Measurements from ENCODE around the gene ERMARD.

Gene ERMARD

DNA sequence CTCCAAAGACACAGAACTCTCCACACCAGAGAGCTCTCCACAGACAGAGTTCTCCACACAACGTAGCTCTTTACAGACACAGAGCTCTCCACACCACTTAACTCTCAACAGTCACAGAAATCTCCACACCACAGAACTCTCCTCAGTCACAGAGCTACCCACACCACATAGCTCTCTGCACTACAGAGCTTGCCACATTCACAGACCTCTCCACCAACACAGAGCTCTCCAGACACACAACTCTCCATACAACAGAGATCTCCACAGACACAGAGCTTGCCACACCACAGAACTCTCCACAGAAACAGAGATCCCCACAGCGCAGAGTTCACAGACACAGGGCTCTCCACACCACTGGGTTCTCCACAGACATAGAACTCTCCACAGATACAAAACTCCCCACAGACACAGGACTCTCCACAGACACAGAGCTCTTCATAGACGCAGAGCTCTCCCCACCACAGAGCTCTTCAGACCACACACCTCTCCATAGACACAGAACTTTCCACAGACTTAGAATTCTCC is 52.5 kb downstream of the ERMARD start:
- no peak for DNase-seq

DNA sequence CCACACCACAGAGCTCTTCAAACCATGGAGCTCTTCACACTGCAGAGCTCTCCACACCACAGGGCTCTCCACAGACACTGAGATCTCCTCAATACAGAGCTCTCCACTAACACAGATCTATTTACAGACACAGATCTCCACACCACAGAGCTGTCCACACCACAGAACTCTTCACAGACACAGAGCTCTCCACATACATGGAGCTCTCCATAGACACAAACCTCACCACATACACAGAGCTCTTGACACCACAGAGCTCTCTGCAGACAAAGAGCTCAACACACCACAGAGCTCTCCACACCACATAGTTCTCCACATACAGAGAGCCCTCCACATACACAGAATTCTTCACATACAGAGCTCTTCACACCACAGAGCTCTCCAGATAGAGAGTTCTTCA is 53.0 kb downstream of the ERMARD start:
- no peak for DNase-seq

DNA sequence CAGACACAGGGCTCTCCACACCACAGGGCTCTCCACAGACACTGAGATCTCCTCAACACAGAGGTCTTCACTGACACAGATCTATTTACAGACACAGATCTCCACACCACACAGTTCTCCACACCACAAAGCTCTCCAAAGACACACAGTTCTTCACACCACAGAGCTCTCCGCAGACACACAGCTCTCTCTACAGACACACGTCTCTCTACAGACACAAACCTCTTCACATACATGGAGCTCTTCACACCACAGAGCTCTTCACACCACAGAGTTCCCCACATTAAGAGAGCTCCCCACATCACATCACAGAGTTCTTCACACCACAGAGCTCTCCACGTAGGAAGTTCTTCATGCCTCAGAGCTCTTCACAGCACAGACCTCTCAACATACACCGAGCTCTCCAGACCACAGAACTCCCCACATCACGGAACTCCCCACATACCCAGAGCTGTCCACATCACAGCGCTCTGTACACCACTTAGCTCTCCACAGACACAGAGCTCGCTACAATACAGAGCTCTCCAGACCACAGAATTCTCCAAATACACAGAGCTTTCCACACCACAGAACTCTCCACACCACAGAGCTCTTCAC is 53.9 kb downstream of the ERMARD start:
- DNase-seq = no peak

DNA sequence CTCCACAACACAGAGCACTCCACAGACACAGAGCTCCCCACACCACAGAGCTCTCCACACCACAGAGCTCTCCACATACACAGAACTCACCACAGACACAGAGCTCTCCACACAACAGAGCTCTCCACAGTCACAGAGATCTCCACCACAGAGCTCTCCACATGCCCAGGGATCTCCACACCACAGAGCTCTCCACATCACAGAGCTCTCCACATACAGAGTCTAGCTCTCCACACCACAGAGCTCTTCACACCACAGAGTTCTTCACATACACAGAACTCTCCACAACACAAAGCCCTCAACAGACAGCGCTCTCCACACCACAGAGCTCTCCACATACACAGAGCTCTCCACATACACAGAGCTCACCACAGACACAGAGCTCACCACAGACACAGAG is 55.3 kb downstream of the ERMARD start:
- DNase-seq = no peak

DNA sequence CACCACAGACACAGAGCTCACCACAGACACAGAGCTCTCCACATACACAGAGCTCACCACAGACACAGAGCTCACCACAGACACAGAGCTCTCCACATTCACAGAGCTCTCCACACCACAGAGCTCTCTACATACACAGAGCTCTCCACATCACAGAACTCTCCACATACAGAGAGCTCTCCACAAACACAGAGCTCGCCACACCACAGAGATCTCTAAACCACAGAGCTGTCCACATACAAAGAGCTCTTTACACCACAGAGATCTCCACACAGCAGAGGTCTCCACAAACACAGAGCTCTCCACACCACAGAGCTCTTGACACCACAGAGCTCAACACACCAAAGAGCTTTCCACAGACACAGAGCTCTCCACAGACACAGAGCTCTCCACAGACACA is 55.8 kb downstream of the ERMARD start:
- no peak for DNase-seq

DNA sequence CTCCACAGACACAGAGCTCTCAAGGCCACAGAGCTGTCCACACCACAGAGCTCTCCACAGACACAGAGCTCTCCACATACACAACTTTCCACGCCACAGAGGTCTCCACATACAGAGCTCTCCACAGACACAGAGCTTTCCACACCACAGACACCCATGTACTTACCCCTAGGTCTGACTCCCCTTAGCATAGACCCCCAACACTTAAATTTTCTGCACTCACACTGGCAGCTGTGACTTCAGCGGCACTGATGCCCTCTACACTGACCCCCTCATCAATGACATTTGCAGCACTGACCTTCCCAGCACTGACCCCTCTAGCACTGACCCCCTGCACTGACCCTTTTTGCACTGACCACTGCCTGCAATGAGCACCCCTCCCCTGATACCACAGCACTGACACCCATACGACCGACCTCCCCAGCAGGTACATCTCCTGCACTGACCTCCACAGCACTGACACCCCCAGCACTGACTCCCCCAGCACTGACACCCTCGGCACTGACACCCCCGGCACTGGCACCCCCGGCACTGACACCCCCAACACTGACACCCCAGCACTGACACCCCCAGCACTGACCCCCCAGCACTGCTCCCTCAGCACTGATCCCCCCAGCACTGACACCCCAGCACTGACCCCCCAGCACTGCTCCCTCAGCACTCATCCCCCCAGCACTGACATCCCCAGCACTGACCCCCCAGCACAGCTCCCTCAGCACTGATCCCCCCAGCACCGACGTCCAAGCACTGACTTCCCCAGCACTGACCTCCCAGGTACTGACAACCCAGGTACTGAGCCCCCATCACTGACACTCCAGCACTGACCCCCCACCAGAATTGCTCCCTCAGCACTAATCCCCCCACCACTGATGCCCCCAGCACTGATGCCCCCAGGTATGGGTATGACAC is 56.5 kb downstream of the ERMARD start:
- DNase-seq = no peak

DNA sequence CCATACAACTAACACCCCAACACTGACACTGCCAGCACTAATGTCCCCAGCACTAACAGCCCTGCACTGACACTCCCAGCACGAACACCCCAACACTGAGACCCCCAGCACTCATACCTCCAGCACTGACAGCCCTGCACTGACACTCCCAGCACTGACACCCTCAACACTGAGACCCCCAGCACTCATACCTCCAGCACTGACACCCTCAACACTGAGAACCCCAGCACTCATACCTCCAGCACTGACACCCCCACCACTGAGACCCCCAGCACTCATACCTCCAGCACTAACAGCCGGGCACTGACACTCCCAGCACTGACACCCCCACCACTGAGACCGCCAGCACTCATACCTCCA is 57.2 kb downstream of the ERMARD start:
- no peak for DNase-seq

DNA sequence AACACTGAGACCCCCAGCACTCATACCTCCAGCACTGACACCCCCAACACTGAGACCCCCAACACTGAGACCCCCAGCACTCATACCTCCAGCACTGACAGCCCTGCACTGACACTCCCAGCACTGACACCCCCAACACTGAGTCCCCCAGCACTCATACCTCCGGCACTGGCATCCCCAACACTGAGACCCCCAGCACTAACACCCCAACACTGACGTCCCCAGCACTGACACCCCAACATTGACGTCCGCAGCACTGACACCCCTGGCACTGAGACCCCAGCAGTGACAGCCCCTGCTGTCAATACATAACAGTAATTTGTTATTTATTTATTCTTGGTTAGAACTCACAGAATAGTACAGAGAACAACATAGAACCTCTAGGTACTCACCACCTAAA is 58.0 kb downstream of the ERMARD start:
- DNase-seq = no peak

DNA sequence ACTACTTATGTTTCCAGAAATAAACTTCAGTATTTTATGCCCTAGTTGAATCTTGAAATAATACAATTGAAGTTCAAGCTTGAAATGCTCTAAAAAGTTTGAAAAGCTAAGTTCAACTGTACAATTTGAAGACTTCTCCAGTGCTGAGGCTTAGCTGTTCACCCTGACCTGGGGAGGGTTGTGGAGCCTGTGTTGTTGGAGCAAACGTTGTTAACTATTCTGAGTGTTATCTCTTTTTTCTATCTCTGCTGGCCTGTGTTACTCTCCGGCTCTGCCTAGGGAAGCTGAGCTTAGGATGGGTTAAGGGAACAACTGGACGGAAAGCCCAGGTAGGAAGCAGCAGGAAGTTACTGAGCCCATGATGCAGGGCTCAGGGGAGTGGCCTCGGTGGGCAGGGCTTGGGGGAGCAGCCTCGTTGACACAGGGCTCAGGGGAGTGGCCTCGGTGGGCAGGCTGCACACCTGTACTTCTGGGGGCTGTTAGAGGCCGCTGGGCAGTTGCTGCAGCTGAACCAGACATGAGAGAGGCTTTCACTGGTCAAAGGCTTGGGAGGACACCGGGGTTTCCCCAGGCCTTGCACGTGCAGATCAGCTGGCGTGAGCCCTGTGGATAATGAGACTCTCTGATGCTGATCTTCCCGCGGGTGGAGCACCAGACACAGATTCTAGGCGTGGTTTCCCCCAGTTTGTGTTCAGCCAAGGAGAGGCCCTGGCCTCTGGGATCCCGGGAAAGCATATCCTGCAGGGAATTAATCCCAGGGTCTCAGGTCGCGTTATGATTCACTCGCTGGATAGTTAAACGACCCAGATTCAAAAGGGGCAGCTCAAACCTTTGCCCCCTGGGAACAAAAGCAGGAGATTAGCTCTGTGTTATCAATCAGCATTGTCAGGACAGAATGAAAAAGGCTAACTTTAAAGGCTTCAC is 58.9 kb downstream of the ERMARD start:
- DNase-seq = no peak

DNA sequence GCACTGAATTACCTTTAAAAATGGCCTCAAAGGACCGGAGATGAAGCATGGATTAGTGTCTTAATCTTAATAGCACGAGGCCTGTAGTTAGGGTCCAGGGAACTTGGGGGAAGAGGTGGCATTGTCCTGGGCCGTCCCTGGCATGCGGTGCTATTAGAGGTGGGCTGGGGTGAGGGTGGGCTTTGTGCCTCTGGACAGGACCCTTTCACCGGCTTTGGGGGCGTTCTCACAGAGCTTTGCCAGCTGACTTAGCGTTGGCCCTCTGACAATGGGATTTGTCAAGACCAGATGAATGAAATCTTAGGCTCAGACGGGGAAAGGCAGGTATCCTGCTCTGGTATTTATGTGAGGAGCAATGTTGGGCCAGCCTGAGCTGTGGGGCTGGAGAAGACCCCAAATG is 59.6 kb downstream of the ERMARD start:
- DNase-seq = no peak

DNA sequence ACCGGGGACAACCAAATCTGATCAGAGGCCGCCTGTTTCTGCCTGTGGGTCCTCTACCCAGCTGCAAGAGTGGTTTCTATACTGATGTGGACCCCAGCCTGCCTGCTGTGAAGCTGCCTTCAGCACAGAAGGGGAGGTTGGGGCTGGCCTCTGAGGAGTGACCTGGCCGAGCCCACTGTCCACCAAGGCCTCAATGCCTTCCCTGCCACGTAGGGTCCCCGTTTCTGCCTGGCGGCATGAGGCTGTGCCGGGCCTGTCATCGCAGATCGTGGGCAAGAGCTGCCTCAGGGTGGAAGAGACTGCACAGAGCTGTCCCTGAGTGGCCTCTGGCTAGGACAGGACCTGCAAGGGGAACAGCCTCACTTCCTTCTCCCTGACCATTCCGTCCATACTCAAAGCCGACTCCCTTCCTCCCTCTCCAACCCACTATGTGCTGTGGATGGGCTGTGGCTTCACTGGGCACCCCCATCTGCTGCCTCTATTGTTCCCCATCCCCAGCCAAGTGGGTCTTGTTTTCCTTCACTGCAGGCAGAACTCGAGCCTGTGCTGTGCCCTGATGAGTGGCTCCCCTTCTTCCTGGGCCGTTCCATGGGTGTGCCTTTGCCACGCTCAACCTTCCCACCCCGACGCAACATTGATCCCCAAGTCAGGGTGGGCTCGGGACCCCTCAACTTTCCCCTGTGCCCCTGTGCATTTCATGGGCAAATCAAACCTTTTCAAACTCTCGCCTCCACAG is 60.3 kb downstream of the ERMARD start:
- no peak for DNase-seq

DNA sequence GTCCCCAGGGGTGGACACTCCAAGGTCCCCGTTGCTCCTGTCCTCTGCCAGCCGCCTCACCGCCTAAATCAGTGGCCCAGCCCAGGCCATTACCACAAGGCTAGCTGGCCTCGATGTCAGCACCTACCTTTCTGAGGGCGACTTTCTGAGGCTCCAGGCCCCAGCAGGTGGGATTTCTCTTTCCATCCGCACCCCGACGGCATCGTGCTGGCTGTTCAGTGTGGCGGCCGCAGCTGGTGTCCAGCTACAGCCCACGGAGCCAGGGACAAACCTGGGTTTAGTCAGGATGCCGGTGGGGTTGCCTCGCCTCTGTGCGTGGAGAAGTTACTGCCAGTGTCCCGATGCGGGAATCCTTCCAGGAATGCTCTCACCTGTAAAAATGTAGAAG is 60.8 kb downstream of the ERMARD start:
- no peak for DNase-seq

DNA sequence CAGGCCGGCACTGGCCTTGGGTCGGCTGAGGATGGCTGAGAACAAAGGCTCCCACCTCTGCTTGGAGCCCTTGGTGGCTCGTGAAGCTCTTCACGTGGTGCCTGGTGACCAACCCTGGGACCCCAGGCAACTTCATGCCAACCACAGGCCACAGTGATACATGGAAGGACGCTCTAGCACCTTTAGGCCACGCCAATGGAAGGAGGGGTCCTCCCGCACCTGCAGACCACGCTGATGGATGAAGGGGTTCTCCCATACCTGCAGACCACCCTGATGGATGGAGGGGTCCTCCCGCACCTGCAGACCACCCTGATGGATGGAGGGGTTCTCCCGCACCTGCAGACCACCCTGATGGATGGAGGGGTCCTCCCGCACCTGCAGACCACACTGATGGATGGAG is 62.5 kb downstream of the ERMARD start:
- DNase-seq = no peak

DNA sequence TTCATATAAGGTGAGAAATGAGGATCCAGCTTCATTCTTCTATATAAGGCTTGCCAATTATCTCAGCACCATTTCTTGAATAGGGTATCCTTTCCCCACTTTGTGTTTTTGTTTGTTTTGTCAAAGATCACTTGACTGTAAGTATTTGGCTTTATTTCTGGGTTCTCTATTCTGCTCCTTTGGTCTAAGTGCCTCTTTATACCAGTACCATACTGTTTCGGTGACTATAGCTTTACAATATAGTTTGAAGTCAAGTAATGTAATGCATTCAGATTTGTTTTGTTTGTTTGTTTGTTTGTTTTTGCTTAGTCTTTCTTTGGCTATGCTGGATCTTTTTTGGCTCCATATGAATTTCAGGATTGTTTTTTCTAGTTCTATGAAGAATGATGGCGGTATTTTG is 64.6 kb downstream of the ERMARD start:
- no peak for DNase-seq

DNA sequence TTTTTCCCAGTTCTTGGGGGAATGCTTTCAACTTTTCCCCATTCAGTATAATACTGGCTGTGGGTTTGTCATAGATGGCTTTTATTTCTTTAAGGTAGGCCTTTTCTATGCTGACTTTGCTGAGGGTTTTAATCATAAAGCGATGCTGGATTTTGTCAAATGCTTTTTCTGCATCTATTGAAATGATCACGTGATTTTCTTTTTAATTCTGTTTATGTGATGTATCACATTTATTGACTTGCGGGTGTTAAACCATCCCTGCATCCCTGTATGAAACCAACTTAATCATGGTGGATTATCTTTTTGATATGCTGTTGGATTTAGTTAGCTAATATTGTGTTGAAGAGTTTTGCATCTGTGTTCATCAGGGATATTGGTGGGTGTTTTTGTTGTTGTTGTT is 65.6 kb downstream of the ERMARD start:
- no peak for DNase-seq

DNA sequence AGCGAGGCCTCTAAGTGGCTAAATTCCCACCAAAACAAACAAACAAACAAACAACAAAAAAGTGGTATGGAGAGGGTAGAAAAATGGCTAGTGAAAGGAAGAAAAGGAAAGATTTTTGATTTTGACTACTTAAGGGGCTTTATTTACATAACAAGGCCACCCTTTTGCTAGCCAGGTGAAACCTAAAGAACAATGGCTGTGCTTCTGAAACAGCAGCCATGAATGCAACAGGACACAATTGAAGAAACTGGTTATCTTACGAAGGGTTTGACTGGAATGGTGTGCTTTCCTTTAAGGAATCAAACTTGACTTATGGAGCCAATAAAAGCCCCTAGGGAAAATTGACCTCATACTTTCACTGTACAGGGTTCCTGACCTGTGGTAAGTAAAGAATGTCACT is 68.9 kb downstream of the ERMARD start:
- DNase-seq = no peak

DNA sequence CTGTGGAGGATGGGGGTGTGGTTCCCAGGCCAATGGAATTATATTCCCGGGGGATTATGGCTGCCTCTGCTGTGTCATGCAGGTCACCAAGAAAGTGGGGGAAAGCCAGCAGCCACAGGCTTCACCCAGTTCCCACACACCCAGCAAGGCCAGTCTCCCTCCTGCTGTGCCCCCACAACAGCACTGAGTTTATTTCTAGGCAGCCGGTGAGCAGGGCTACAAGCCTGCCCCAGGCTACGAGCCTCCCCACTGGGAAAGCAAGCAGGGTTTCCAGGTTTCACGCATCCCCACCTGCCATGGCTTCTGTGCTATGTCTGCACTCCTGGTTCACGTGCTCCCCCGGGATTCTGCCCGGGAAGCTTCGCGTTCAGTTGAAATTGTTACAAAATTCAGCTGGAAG is 72.6 kb downstream of the ERMARD start:
- no peak for DNase-seq

DNA sequence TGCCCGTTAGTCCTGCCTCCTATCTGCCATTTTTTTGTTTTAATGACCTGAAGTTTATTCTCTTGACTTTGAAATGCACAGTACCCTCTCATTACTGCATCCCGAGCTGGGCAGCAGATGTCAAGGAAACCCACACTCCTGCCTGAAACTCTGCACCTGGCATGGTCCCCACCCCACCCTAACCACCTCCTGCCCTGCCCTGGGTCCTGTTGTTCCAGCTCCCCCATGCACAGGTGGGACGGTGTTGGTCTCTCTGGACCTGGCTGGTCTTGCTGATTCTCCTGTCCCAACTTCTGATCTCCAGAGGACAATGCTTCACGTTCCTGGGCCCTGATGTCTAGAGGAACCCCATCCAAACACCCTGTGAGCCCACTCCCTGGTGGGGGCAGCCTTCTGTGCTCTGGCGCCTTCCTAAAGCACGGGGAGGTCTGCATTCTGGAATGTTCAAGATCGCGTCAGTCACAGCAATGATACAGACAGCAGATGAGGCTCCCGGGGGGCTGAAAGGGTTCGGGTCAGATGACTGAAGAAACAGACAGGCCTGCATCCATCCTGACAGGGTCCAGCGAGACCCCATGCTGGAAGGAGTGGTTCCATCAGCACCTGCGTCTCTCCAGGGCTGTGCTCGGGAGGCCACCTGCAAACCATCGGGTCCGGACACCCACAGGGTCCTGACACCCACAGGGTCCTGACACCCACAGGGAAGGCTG is 73.6 kb downstream of the ERMARD start:
- DNase-seq = no peak

DNA sequence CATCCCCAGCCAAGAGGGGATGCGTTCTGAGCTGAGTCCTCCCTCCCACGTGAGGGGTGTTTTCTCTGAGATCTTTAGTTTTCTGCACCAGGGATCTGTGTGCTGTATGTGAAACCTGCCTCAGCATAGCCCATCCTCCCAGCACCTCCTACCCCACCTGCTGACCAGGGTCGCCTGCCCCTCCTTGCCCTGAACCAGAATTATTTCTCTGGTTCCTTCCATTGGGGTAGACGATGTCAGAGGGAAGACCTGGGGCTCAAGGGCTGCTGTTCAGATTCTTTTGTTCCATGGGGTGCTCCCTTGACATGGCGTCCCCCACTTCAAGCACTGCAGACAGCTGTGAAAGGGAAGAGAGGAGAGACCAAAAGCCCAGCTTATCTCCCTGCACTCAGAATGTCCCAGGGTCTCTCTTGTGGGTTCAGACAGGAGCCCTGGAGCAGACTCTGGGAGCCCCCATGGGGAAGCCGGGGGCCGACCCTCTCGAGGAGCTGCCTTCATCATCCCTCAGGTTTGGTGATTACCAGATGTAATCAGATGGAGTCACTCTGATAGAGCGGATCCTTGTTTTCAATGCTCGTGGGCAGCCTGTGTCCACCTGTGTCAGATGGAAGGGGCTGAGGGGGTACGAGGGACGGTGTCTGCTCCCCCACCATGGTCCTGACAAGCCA is 74.3 kb downstream of the ERMARD start:
- DNase-seq = no peak

DNA sequence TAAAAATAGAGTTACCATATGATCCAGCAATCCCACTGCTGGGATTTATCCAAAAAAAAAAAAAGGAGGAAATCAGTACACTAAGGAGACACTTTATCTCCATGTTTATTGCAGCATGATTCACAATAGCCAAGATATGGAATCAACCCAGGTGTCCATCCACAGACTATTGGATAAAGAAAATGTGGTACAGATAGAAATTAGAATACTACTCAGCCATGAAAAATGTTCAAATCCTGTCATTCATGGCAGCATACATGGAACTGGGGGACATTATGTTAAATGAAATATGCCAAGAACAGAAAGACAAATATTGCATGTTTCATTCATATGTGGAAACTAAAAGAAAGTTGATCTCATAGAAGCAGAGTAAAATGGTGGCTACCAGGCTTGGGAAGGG is 75.3 kb downstream of the ERMARD start:
- DNase-seq = no peak

DNA sequence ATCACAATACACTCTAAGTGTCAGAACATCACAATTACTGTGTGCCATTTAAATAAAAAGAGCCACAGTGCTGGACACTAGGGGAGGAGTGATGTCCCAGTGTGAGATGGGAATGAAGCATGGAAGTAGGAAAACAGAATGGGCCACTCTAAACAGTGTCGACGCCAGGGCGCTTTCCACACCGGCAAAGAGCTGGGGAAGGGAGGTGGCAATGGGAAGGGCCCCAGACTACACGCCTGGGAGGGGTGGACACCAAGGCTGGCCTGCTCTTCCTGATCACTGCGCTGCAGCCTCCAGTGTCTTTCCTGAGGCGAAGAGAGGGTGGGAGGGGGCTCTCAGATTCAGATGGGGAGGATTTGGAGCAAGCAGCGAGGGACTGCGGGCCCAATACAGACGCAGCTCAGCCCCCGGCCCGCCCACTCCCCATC is 75.9 kb downstream of the ERMARD start:
- DNase-seq = no peak

DNA sequence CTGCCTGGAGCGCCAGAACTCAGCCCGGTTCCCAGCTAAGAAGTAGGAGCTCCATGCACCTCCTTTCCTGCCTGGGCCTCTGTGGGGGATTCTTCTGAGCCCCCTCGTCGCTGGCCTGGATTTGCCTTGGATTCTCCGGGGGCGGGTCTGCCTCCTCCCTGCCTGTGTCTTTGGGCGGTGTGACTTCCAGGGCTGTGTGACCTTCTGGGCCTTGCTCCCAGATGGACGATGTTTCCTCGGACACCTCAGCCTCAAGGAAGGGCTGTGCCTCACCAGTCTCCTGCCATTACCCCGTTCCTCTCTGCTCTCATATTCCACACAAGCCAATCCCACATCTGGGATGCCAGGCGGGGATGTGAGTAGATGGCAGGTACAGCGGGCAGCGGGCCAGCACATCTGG is 76.8 kb downstream of the ERMARD start:
- no peak for DNase-seq

All from amniotic stem cell (primary cell).